Choroid plexus epithelial cell (primary cell): ENCODE results near the gene BTBD7.

ENCODE experiments used
- DNase-seq: peaks from one replicate; pipeline ENCODE4 v3.0.0-alpha.2; 2010; ENCODE audit warnings: low read depth
- H3K4me3 ChIP-seq: 2 replicates; pipeline ENCODE4 v1.5.1; 2011; ENCODE audit warnings: low read depth, mild to moderate bottlenecking, control low read depth, low read length, moderate library complexity
- TF ChIP-seq, protein P1 (sequence below): conservative IDR thresholded peaks from 2 replicates; pipeline ENCODE4 v1.5.1; 2011; ENCODE audit warnings: low read depth, mild to moderate bottlenecking, control low read depth, inconsistent platforms, low read length, moderate library complexity

Gene BTBD7

DNA sequence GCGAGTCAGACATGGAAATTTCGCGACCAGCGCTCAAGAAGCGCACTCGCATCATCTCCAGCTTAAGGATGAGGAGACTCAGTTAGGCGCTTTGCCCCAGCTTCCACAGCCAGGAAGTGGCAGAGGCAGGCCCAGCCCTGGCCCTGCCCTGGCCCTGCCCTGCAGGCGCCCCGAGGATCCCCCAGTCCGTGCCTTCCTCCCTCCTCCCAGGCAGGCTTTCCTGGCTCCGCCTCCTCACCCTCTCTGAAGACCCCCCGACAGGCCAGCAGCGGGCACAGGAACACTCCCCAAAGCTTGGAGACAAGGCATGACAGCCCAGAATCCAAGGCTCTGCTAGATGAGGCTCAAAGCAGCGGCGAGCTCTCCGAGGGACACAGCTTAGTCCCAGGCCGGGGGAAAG is 100.7 kb downstream of the BTBD7 start:
- DNase-seq = no peak
- H3K4me3 ChIP-seq = no peak overlapping the region
- TF ChIP-seq, protein P1, sequence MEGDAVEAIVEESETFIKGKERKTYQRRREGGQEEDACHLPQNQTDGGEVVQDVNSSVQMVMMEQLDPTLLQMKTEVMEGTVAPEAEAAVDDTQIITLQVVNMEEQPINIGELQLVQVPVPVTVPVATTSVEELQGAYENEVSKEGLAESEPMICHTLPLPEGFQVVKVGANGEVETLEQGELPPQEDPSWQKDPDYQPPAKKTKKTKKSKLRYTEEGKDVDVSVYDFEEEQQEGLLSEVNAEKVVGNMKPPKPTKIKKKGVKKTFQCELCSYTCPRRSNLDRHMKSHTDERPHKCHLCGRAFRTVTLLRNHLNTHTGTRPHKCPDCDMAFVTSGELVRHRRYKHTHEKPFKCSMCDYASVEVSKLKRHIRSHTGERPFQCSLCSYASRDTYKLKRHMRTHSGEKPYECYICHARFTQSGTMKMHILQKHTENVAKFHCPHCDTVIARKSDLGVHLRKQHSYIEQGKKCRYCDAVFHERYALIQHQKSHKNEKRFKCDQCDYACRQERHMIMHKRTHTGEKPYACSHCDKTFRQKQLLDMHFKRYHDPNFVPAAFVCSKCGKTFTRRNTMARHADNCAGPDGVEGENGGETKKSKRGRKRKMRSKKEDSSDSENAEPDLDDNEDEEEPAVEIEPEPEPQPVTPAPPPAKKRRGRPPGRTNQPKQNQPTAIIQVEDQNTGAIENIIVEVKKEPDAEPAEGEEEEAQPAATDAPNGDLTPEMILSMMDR = no peak

DNA sequence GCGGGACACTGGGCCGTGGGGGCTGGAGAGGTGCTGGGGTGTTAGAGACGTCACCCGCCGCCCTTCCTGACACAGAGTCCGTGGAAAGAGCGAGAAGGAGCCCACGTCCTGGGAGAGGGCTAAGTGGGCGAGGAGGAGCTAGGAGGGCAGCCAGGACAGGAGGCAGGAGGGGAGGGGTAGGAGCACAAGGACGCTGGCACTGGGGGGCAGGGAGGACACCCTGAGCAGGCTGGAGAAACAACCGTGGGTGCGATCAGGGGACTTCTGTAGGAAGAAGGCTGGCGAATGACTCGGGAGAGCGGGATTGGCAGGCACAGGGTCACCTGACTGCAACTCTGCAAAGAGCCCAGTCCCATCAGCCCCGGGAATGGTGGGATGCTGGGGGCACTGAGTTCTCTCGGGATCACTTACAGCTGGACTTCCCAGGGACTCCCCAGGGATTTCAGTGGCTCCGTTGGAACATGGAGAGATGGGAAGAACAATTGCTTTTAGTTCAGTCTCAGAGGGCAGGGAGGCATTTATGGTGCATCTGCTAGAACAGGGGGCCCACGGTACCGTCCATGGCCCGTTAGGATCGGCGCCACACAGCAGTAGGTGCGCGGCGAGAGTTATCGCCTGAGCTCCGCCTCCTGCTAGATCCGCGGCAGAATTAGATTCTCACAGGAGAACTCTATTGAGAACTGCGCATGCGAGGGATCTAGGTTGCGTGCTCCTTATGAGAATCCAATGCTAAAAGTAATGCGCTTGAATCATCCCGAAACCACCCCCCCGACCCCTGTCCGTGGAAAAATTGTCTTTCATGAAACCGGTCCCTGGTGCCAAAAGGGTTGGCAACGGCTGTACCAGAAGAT is 101.5 kb downstream of the BTBD7 start:
- TF ChIP-seq, protein P1 = no peak
- DNase-seq = peak; percentile 61
- peak overlapping the region; percentile 59 for H3K4me3 ChIP-seq

DNA sequence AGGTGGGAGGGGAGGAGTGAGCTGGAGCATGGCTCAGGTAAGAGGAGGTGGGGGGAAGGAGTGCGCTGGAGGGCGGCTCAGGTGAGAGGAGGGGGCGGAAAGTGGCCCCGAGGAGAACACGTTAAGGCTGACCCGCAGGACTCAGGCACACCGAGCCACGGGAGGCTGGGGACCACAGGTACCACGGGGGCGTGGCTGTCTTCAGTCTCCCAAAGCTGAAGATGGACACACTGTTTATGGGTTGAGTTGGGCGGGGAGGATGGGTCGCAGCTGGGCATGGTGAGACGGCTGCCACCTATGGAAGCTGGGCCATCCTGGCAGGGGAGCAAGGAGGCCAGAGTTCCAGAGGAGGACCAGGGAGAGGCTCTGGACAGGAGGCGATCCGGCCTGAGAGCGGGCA is 102.3 kb downstream of the BTBD7 start:
- TF ChIP-seq, protein P1 = no peak
- H3K4me3 ChIP-seq = no peak overlapping the region
- DNase-seq = no peak

DNA sequence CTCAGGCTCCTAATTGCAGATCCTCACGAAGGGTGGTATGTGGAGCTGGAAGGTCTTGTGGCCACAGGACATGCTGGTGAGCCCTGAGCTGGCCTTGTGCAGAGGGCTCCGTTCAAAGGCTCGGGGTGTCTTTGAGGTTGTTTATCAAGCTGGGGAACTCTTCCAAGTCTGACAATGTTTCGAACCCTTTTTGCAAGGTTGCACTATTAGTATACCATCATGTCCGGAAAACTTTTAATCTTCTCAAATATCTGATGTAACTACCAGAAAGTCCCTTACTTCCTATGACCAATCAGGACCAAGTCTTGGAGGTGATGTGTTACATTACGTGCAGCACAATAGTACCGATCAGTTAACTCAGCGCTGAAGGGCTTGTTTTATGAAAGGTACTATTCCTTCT is 104.3 kb downstream of the BTBD7 start:
- TF ChIP-seq, protein P1 = no peak
- H3K4me3 ChIP-seq = no peak overlapping the region

GRCh38 chr14:93223565-93223964 is 109.3 kb downstream of the BTBD7 start:
- no peak overlapping the region for H3K4me3 ChIP-seq
- TF ChIP-seq, protein P1 = no peak
- DNase-seq = no peak

More for the DNA sequence above, 104.3 kb downstream of the BTBD7 start:
- DNase-seq = no peak

- no peak for DNase-seq
- no peak overlapping the region for H3K4me3 ChIP-seq
- TF ChIP-seq, protein P1 = no peak
Observed at GRCh38 chr14:93220509-93220908, 112.3 kb downstream of the BTBD7 start.
